HepG2 (cell line): ENCODE results near the gene ABCA13. TPM values are rescaled to one million over a fixed set of nuclear protein-coding genes. Genes with fewer than 3 reads are reported as not detected.

Experiments used
- ARID3A ChIP-seq: IDR thresholded peaks from 2 replicates; pipeline ENCODE4 v1.6.1; 2012; ENCODE audit warnings: low read depth, low read length, improper control_type of control experiment
- KDM1A ChIP-seq: IDR thresholded peaks from 2 replicates; pipeline ENCODE4 v1.6.1; 2016; ENCODE audit warnings: missing compliant biosample characterization
- NFE2L2 ChIP-seq: fragments of 150-350 bp; IDR thresholded peaks from 2 replicates; pipeline ENCODE4 v1.6.1; 2014; ENCODE audit warnings: low read length
- PHB2 ChIP-seq: fragments of 450-650 bp; IDR thresholded peaks from 2 replicates; pipeline ENCODE4 v1.6.1; 2018; ENCODE audit not compliant: partially characterized antibody
- RXRA ChIP-seq: sonication (generic); formaldehyde crosslinking; IDR thresholded peaks from 2 replicates; pipeline ENCODE4 v1.5.1; 2020; ENCODE audit warnings: missing genetic modification reagents
- U2AF2 ChIP-seq: fragments of 200-400 bp; formaldehyde crosslinking; IDR thresholded peaks from 2 replicates; pipeline ENCODE4 v1.6.1; 2017; ENCODE audit warnings: low read depth, mild to moderate bottlenecking, low read length
- ZBTB43 ChIP-seq: sonication (generic); formaldehyde crosslinking; conservative IDR thresholded peaks from 2 replicates; pipeline ENCODE4 v1.4.0; 2020; ENCODE audit warnings: missing genetic modification reagents
- ZBTB49 ChIP-seq: sonication (generic); formaldehyde crosslinking; IDR thresholded peaks from 2 replicates; pipeline ENCODE4 v1.4.0; 2020; ENCODE audit warnings: missing genetic modification reagents, borderline replicate concordance
- ZMAT5 ChIP-seq: sonication (generic); formaldehyde crosslinking; IDR thresholded peaks from 2 replicates; pipeline ENCODE4 v1.5.0; 2020; ENCODE audit warnings: mild to moderate bottlenecking, low read depth, missing genetic modification reagents, borderline replicate concordance
- ZNF207 ChIP-seq: fragments of 450-650 bp; IDR thresholded peaks from 2 replicates; pipeline ENCODE4 v1.6.1; 2016; ENCODE audit warnings: antibody characterized with exemption, borderline replicate concordance
- ZNF275 ChIP-seq: sonication (generic); formaldehyde crosslinking; IDR thresholded peaks from 2 replicates; pipeline ENCODE4 v1.8.0; 2022; ENCODE audit warnings: missing genetic modification reagents, mild to moderate bottlenecking, inconsistent platforms, borderline replicate concordance
- ZNF326 ChIP-seq: sonication (generic); formaldehyde crosslinking; IDR thresholded peaks from 2 replicates; pipeline ENCODE4 v1.4.0; 2020; ENCODE audit warnings: missing genetic modification reagents, borderline replicate concordance
- ZNF382 ChIP-seq: sonication (generic); formaldehyde crosslinking; IDR thresholded peaks from 2 replicates; pipeline ENCODE4 v1.5.0; 2020; ENCODE audit warnings: missing genetic modification reagents, mild to moderate bottlenecking, borderline replicate concordance
- ZNF414 ChIP-seq: sonication (generic); formaldehyde crosslinking; IDR thresholded peaks from 2 replicates; pipeline ENCODE4 v1.5.0; 2020; ENCODE audit warnings: missing genetic modification reagents
- ZNF546 ChIP-seq: sonication (generic); formaldehyde crosslinking; conservative IDR thresholded peaks from 2 replicates; pipeline ENCODE4 v1.8.1; 2023; ENCODE audit warnings: mild to moderate bottlenecking, missing genetic modification reagents
- ZNF574 ChIP-seq: sonication (generic); formaldehyde crosslinking; IDR thresholded peaks from 2 replicates; pipeline ENCODE4 v1.4.0; 2020; ENCODE audit warnings: missing genetic modification reagents
- polyA plus RNA-seq, 8 experiments: library from polyadenylated mRNA; depleted of rRNA in 3 of 8; stranded (reverse) in 7 of 8; unstranded in 1 of 8; fragments of >200 nt; fragmentation: Illumina TruSeq in 4 of 8; extraction: Trizol in 4 of 8; gene quantifications; 2 replicates each; pipeline versions ENCODE4 v1.2.1 to v1.2.3, GENCODE V29; 2011 to 2016; ENCODE audit warnings: low read depth in 4 of 8, missing spikeins in 1 of 8, mixed read lengths in 1 of 8; ENCODE audit not compliant: insufficient read depth in 1 of 8
- total RNA-seq, 5 experiments: library from RNA; depleted of rRNA; stranded (reverse); fragments of >200 nt; fragmentation: Illumina TruSeq; extraction: Trizol; gene quantifications; 2 replicates each; pipeline ENCODE4 v1.2.3, GENCODE V29; 2016; ENCODE audit warnings: low read depth in 1 of 5

The ABCA13 gene
- total and polyA plus RNA-seq, 2 of the 13 experiments (the other 11 are each of a cell fraction or from before 2014, with no cell fraction given) = 0.03 TPM; not detected in 1

- TF ChIP-seq ZBTB49 (CRISPR knock-in tag) (no peak), PHB2 (no peak), ZNF275 (CRISPR knock-in tag) (peak; percentile 68; the same call in 1 of the 2 replicates), ZNF207 (no peak), KDM1A (CRISPR knock-in tag) (no peak), ZBTB43 (CRISPR knock-in tag) (peak; percentile 59; the same call in 1 of the 2 replicates), ZNF574 (CRISPR knock-in tag) (peak; percentile 49; the same call in 1 of the 2 replicates), ZNF382 (CRISPR knock-in tag) (no peak), U2AF2 (no peak), ARID3A (peak; percentile 99), RXRA (no peak; the same call in none of the 2 replicates), ZNF414 (CRISPR knock-in tag) (no peak), NFE2L2 (no peak), ZNF326 (CRISPR knock-in tag) (no peak), ZMAT5 (CRISPR knock-in tag) (no peak), ZNF546 (CRISPR knock-in tag) (no peak)
Observed at GRCh38 chr7:48140001-48140681, 31.1 kb upstream of the ABCA13 start (continued).
